ENCODE results near the gene F8A2.
"Not testable (repeated sequence)": the region's sequence is repeated elsewhere in the genome, so short reads cannot be mapped to it uniquely, and the experiment has no call there.

The F8A2 gene

GRCh38 chrX:155381843-155382528 lies at the start of gene F8A2:
F8A2 (plus strand) TSS chrX:155382095; CDS start chrX:155382115, 20 bp downstream.
- not testable (repeated sequence) for DNase-seq

GRCh38 chrX:155333544-155334100 lies 48.3 kb upstream of the F8A2 start:
- DNase-seq, result peak; percentile 20

DNA sequence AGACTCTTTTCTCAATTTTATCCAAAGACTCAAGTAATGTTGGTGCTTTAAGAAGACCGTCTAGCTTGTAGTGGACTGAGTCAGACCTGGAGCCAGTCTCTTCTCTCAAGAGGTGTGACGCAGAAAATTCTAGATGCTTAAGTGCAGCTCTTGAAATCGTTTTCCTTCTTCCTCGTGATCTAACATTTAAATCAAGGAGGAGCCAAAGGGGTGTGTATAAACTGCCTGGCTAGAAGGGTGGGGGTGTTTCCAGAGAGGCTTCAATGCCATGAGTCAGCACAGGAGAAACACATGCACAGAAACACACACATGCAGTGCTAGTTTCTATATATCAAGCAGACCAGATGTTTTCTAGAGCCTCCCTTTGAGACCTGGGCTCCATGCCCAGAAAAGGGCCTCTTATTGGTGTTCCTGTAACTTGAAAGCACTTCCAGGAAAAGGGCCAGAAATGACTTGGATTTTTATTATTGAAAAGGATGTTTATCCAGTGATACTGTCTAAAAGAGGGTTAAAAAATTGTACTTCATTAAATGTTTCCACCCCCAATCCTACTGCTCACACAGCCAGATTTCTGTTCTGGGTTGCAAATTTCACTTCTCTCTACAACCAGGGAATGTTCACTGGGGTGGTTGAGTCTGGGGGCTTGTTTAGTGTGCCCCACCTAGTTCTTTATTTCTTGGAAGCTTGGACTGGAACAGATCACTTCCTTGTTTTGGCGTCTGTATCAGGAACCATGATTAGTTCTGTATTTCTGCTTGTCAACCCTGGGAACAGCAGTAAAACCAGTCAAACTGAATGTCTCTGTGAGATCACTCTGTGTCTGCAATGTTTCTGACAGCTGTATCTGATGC lies 47.2 kb upstream of the F8A2 start, which contains the start of gene CLIC2:
Gene CLIC2 (minus strand): TSS at position 129 of the 851 bp plus-strand sequence. CDS start 187 bp downstream, outside the sequence.
- peak; percentile 78 for DNase-seq

DNA sequence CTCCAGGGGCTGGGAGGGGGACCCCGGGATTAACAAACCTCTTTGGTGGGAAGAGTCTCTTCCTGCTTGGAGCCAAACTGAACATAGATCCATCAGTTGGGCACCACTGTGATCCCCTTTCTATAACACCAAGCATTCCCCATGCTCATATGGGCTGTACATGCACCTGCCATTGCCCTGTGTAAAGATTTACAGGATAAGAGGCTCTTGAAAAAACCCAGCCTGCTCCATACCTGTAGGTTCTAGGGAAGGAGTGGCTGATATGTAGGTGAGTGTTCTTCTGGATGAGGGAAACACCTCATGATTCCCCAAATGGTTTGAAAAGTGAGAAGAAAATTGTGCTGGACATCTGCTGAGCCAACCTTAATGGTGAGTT lies 46.6 kb upstream of the F8A2 start:
- DNase-seq, result not testable (repeated sequence)

DNA sequence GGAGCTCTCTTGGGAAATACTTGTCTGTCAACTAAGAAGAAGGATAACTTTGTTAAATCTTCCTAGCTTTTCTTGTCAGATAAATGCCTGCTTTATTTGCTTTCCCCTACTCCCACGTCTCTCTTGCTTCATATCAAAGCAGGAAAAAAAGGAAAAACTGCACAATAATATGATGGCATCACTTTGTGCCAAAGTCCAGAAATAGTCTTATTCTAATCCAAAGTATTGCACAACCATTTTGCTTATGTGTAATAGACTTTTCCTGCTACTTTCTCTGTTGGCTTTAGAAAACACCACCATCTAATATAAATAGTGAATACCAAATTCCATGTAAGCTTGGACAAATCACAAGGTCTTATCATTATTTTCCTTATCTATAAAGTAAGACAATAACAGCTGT lies 36.2 kb upstream of the F8A2 start:
- not testable (repeated sequence) for DNase-seq

DNA sequence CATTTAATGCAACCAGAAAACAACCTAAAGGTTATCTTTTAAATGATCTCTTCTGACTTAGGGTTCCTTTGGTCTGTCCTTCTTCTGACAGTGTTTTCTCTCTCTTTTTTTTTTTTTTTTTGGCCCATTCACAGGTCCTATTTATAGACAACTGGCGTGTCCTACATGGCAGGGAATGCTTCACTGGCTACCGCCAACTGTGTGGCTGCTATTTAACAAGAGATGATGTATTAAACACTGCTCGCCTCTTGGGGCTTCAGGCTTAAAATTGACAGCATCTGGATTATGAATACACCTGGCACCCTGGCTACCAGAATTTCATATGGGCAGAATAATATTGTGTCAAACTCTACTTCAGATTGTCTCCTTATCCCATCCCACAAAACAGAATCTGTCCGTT lies 32.4 kb upstream of the F8A2 start:
- DNase-seq, result not testable (repeated sequence)

DNA sequence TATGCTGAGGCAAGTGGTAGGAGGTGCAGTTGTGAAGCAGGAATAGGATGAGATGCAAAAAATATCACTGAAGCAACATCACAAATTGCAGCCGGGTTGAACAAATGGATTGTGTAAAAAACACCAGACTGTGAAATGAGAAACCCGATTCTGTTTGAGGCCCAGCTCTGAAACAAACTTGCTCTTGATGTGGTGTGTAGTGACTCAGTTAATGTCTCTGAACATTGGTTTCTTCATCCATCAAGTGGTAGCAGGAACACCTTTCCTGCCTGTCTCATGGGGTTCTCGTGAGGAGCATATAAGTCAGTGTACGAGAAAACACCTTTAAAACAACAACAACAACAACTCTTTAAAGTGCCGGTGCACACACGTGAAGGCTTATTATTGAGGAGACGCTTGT lies 18.2 kb upstream of the F8A2 start:
- DNase-seq, result not testable (repeated sequence)

- DNase-seq, result not testable (repeated sequence)
These were observed 8.0 kb upstream of the F8A2 start for GRCh38 chrX:155373777-155374458.

DNA sequence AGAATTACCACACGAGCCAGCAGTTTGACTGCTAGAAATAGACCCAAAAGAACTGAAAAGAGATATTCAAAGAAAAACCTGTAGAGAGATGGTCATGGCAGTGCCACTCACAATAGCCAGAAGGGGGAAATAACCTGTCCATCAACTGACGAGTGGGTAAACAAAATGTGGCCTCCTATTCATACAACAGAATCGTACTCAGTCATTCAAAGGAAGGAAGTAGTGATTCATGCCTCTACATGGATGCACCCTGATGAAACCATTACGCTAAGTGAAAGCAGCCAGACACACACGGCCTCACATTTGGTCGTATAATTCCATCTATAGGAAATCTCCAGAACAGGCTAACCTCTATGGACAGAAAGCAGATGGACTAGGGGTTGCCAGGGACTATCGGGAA lies 2.1 kb upstream of the F8A2 start:
- not testable (repeated sequence) for DNase-seq

GRCh38 chrX:155382529-155382967 lies 653 bp downstream of the F8A2 start:
- DNase-seq, result not testable (repeated sequence)

- no peak for DNase-seq
These were observed 7.7 kb downstream of the F8A2 start for GRCh38 chrX:155389634-155390033.

DNA sequence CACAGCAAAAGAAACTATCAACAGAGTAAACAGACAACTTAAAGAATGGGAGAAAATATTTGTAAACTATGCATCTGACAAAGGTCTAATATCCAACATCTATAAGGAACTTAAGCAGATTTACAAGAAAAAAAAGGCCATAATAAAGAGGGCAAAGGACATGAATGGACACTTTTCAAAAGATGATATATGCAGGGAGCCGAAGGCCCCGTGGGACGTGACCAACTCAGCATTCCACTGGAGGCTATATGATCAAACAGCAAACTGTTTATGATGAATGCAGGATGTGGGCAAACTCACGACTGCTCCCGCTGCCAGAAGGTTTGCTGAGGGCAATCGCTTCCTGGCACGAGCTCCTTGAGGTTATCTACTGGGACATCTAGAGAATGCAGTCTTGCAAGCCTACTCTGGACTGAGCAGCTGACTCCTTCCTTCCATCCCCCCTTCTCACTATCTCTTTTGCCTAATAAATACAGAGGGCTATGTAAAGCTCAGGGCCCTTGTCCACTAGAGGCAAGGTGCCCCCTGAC lies 12.9 kb downstream of the F8A2 start:
- not testable (repeated sequence) for DNase-seq

- DNase-seq, result no peak
These were observed 24.5 kb downstream of the F8A2 start for GRCh38 chrX:155406429-155406828.

- no peak for DNase-seq
These were observed 35.9 kb downstream of the F8A2 start for GRCh38 chrX:155417769-155418168.
